Fibroblast of skin of scalp (primary cell): ENCODE measurements around the gene SCAMP2. TPM values are rescaled to one million over a fixed set of nuclear protein-coding genes. Genes with fewer than 3 reads are reported as not detected.
"Not testable (repeated sequence)": the region's sequence is repeated elsewhere in the genome, so short reads cannot be mapped to it uniquely, and the experiment has no call there.

Experiments used
- DNase-seq: peaks from one replicate; pipeline ENCODE4 v3.0.0-alpha.2; 2013
- polyA plus RNA-seq, 2 experiments: library from polyadenylated mRNA; unstranded; fragments of 120-200 nt; gene quantifications; one replicate each; pipeline ENCODE4 v1.2.1, GENCODE V29; 2013; ENCODE audit not compliant: insufficient read length in 2 of 2

The SCAMP2 gene, protein sequence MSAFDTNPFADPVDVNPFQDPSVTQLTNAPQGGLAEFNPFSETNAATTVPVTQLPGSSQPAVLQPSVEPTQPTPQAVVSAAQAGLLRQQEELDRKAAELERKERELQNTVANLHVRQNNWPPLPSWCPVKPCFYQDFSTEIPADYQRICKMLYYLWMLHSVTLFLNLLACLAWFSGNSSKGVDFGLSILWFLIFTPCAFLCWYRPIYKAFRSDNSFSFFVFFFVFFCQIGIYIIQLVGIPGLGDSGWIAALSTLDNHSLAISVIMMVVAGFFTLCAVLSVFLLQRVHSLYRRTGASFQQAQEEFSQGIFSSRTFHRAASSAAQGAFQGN
- 69.7 TPM for polyA plus RNA-seq (2013, experiment 1 of 2; ENCODE audit: insufficient read length)
- polyA plus RNA-seq (2013, experiment 2 of 2; ENCODE audit: insufficient read length): 66.3 TPM

DNA sequence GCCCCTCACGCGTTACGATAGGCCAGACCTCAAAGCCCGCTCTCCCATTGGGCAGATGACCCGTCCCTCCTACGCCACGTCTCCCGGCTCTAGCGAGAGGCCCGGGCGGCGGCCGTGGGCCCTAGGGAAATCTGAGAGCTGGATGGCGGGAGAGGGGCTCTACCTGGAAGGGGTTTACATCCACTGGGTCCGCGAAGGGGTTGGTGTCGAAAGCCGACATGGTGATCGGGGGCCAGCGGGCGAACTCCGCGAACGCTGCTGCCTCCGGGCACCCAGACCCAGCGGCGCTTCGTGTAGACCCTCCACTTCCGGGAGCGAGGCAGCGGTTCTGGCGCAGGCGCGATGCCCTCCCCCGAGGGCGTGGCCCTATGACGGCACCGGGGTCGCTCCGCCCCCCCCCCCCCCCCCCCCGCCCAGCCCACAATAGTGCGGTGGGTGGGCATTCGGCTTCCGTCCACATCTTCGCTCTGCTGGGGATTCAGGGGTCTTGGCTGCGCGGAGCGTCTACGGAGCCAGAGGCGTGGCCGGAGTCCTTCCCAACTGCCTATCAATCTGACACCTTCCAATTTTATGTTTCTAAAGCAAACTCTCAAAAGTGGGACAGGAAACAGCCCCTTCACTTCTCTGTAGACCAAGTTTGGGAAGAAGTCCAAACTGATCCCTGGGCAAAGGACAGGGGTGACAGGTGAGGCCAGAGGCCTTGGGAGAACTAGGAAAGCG is at the start of gene SCAMP2:
Gene SCAMP2, minus strand, starts transcription at position 330 of the 720 bp plus-strand sequence. Its CDS starts 110 bp downstream, at position 220.
- peak; percentile 95 for DNase-seq

DNA sequence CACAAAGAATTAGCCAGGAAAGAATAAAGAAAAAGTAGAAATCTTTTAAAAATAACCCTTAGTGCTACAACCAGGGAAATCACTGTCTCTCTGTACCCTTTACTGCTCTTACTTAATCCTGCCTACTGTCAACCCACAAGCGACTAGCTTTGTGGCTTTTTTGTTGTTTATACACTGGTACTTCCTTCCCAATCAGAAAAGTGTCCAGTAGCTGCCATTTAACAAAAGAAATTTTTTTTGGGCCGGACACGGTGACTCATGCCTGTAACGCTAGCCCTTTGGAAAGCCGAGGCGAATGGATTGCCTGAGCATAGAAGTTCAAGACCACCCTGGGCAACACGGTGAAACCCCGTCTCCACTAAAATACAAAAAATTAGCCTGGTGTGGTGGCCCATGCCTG is 47.3 kb upstream of the SCAMP2 start:
- no peak for DNase-seq

DNA sequence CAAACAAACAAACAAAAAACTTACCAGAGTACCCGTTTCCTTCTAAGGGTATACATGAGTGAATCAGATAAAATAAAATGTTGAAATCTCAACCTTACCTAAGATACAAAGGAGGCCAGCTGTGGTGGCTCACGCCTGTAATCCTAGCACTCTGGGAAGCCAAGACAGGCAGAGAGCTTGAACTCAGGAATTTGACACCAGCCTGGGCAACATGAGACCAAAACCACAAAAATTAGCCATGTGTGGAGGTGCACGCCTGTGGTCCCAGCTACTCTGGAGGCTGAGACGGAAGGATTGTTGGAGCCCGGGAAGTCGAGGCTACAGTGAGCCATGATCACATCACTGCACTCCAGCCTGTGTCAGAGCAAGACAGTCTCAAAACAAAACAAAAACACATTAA is 44.5 kb upstream of the SCAMP2 start:
- no peak for DNase-seq

DNA sequence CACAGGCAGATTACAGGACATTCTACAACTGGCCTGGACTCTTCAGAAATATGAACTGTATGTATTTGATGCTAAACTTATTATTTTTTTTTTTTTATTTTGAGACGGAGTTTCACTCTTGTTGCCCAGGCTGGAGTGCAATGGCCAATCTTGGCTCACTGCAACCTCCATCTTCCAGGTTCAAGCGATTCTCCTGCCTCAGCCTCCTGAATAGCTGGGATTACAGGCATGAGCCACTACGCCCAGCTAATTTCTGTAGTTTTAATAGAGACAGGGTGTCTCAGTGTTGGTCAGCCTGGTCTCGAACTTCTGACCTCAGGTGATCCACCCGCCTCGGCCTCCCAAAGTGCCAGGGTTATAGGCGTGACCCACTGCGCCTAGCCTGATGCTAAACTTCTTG is 40.6 kb upstream of the SCAMP2 start:
- not testable (repeated sequence) for DNase-seq

DNA sequence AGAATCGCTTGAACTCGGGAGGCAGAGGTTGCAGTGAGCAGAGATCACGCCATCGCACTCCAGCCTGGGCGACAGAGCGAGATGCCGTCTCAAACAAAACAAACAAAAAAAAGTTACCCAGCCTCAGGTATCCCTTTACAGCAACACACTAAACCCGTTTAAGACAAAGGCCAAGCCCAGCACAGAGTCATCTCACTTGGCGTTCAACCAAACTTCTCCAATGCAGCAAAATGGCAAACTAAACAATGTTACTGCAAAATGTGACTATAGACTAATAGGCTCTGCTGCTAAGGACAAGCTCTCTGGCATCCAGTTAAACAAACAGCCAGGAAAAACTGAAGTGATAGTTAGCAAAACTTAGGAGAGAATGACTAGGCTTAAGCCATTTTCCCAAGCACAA is 39.9 kb upstream of the SCAMP2 start:
- no peak for DNase-seq

DNA sequence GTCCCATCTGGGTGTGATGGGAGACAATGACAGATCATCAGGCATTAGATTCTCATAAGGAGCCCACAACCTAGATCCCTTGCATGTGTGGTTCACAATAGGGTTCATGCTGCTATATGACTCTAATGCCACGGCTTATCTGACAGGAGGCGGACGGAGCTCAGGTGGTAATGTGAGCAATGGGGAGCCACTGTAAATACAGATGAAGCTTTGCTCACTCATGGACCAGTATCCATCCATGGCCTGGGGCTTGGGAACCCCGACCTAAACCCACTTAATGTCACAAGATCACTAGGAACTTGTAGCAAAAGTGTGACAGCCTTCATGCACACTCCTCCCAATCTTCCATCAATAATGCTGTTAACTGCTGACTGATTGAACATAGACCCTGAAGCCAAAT is 35.5 kb upstream of the SCAMP2 start:
- DNase-seq: no peak

DNA sequence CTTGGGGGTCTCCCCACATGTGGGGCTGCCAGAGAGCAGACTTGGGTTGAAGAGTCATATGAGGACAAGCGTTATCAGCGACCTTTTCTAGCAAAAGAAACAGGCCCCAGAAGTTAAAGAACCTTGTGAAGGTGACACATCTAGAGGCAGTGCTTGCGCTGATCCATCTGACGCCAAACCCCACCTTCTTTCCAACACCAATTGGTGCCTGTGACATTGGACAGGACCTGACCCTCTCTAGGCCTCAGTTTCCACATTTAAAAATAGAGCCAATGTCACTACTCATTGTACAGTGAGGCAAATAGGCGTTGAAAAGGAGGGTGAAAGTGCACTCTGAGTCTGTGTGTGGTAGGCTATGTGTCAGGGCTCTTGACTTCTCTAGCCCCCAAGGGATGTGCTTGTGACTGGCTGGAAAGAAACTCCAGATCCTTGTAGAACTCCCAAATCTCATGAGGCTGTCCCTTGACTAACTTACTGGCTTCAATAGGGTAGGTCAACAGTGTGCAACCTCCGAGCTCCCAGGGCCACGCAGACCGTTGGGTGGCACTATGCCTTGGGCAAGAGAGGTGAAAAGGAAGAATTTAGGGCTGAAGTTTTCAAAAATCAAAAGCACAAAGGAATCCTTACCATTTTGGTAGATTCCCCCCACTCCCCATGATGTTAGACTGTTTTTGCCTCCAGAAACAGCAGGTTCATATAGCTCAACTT is 34.2 kb upstream of the SCAMP2 start:
- no peak for DNase-seq

DNA sequence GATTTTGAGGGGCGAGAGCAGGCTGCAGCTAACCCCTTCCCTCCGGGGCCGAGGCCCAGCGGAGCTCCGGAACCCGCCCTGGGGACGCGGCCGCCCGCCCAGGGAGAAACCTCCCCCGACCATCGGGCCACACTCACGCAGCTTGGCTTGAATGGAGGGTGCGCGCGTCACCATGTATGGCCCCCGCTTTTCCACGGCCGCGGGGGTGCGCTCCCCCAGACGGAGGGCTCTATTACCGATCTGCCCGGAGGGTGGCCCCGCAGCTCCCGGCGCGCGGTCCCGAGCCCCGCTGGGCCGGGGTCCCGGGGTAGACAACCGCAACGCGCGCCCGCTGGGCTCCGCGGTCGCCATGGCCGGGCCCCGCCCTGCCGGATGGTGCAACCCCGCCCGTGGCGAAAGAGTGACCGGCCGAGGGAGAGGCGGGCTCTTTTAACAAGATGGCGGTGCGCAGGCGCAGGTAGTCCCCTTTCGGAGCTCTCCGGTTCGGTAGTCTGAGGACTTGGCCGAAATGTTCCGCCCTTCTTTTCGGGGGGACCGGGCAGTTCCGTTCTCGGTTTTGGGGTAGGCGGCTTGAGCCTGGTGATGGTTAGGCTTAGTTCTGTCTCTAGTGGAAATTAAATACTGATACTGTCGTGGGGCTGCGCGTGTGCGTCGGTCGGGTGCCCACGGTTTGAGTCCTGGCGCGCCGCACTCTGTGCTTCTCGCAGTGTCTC is 33.4 kb upstream of the SCAMP2 start, which contains the start of gene FAM219B:
Gene FAM219B, minus strand, starts transcription at position 402 of the 713 bp plus-strand sequence. Its CDS starts 51 bp downstream, at position 351.
- DNase-seq: peak; percentile 88

DNA sequence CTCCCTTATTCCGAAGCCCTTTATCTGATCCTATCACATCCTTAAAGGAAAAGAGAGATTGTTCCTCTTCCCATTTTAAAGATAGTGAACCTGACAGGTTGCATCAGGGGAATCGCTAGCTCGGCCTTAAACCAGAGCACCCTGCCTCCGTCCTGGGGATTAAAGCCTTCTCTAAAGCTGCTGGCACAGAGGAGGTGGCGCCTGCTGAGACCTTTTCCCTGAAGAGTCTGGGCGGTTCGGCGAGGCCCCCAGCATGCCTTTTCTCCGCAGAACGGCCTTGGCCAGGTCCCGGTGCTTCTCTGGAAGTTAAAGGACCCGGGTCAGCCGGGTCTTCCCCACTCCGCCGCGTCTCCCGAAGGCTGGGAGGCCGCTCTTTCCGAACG is 32.9 kb upstream of the SCAMP2 start:
- DNase-seq: no peak

DNA sequence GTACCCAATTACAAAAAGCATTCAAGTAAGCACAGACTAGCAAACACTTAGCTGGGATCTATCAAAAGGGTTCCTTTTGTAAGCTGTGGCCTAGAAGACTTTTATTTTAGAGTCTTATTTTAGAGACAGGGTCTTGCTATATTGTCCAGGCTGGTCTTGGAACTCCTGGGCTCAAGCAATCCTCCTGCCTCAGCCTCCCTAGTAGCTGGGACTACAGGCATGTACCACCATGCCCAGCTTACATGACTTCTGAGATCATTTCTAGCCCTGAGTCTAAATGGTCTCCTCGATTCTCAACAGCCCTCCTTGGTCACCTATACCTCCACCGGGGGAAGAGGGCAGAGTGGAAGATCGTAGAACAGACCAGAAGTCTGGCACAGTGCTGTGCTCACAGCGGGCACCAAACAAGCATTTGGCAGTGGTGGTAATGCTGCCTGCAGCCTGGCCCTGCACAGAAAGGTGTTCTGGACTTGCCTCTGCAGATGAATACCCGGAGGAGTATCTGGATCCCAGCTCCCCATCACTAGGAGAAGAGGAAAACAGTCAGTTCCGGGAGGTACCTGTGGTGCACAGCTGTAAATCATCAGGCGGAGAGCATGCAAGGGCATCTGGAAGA is 31.1 kb upstream of the SCAMP2 start:
- DNase-seq: no peak

DNA sequence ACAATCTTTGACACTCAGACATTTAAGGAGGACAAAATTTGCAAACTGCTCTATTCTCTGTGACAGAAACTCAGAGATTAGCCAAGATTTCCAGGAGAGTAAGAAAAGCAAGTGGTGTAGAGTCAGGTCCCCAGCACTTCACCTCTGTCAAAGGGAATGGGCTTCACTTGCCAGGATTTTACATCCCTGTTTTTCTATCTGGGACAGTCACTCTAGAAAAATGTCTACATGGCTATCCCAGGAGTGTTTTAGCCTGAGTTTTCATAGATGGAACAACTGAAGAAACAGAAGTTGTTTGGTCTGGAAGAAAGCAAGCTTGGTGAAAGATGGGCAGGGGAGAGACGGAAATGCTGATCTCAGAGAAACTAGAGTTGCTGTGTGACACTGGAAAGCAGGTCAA is 30.5 kb upstream of the SCAMP2 start:
- peak; percentile 21 for DNase-seq

DNA sequence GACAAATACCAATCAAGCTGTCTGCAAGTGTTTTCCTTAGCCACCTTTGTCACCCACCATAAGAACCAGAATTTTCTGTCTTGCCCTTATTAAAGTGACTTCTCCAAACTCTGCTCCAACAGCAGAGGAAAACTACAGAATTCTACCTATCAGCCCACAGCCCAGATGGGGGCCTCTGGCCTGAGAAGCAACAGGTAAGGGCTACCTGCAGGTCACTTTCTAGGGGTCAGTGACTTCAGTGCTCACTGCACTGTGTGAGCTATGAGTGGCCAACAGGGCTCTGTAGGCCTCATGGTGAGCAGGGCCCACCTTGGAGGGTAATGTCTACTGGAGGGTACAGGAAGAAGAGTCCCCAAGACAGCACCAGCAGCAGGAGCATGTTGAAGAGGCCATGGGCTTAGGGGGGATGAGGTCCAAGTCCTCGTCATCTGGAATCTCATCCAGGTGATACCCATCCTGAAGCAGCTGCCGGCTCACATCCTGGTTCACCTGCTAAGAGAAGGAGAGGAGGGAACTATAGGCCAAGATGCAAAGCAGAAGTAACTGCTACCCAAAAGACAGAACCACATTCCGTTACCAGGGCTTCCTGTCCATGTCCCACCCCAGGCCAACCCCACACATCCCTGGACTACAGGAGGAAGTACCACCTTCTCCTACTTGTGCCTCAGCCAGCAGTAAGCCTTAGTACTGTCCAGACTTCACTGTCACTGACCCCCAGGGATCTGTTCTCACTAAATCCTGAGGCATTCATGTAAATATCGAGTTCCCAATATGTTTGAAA is 29.3 kb upstream of the SCAMP2 start:
- no peak for DNase-seq

DNA sequence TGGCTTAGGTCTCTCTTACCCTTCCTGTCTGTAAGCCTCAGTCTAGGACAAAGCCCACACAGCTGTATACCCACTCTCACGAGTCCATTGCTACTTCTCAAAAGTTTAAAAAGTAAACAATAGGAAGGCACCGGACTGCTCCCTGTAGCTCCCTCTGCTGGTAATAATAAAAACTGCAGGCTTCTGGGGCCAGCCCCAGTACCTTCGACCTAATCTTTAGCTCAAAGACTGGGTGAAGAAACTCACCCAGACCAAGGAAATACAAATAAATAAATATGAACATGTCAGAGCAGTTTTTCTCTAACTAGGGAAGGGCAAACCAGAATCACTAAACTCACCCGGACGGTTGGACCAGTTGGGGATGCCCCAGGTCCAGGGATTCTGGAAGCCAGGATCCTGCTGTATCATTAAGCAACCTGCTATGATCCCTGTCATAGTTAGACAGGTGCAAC is 28.5 kb upstream of the SCAMP2 start:
- DNase-seq: peak; percentile 51

DNA sequence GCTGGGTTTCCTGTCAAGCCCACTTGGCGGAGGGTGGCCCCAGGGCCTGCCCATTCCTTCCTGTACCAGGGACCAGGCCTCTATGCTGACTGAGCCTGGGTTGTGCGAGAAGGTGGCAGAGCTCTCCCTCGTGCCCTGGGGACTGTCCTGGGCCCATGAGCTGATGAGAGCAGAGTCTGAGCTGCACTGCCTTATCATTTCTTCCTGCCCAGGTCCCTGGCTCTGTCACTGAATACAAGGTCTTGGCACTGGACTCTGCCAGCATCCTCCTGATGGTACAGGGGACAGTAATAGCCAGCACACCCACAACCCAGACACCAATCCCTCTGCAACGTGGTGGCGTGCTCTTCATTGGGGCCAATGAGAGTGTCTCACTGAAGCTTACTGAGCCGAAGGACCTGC is 24.1 kb upstream of the SCAMP2 start:
- no peak for DNase-seq

DNA sequence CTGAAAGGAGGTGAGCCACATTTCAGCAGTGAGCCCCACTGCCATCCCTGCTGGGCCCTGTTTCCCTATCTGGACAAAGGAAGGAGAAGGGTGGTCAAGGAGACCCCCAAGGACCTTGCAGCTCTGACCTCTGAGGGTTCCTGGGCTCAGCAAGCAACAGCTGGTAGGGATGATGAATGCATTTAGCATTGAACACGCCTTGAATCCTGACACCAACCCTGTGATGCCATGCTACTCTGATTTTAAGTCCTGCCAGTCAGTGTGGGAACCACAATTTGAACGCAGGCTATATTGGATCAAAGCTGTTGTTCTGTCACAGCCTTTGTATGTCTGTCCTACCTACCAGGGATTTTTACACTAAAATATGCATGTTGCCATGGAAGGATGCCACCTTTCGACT is 23.2 kb upstream of the SCAMP2 start:
- no peak for DNase-seq

DNA sequence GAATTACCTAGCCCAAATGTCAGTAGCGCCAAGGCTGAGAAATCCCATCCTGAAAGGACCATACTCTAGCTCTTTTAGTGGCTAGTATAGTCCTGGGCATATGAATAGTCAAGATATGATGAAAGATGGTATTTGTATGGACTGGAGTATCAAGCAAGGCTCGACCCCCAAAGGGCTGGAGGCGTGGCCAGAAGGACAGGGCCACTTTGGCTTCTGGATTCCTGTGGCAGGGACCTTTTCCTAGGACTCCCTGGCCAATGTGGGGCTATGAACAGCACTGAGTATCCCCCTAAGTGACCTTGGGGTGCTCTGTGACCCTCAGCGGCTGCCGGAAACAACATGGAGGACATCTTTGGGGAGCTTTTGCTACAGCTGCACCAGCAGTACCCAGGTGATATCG is 22.7 kb upstream of the SCAMP2 start:
- no peak for DNase-seq

DNA sequence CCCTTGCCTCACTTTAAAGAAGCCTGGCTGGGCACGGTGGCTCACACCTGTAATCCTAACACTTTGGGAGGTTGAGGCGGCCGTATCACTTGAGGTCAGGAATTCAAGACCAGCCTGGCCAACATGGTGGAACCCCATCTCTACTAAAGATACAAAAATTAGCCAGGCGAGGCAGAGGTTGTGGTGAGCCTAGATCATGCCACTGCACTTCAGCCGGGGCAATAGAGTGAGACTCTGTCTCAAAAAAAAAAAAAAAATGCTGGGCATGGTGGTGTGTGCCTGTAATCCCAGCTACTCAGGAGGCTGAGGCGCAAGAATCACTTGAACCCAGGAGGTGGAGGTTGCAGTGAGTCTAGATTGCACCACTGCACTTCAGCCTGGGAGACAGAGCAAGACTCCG is 21.2 kb upstream of the SCAMP2 start:
- DNase-seq: not testable (repeated sequence)

DNA sequence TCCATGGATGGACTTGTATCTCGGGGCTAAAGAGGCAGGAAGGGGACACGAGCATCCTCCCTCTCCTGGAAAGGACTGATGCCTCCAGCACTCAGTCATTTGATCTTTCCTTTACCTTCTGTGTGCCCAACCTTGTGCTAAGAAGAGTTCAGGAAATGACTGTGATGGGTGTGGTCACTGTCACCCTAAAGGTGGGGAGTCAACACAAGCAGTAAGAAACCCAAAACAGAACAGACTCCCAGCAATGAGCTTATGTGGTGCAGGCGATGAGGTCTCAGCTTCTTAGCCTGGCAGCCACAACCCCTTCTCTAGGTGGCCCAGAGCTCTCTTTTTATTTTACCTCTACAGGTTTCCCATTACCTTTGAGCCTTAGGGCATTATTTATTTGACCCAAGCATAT is 20.5 kb upstream of the SCAMP2 start:
- DNase-seq: no peak

DNA sequence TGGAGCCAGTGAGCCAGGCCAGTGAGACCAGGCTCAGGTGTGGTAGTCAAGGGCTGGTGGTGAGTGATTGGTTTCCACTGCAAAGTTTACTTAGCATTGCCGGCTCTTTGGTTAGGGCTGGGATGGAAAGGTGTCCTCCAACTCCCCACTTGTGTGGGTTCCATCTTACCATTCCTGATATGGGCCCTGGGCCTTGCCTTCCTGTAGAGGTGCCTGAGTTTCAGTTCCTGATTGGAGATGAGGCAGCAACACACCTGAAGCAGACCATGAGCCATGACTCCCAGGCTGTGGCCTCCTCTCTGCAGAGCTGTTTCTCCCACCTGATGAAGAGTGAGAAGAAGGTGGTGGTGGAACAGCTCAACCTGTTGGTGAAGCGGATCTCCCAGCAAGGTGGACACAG is 19.8 kb upstream of the SCAMP2 start:
- no peak for DNase-seq

DNA sequence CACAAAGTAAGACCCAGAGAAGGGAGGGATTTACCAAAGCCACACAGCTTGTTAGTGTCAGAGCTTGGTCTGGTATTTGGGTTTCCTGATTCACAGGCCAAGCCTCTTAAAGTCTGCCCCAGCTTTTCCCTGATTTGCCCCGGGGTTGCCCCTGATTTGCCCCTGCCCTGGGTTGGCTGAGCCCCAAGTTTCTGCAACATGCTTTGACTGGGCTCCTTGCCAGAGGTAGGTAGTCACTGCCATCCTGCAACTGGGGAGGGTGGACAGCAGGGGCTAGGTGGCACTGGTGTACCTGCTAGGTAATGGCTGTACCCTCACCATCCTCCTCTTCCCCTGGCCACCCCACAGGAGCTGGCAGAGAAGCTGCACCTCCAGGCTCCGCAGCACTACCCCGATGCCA is 19.1 kb upstream of the SCAMP2 start:
- DNase-seq: no peak

DNA sequence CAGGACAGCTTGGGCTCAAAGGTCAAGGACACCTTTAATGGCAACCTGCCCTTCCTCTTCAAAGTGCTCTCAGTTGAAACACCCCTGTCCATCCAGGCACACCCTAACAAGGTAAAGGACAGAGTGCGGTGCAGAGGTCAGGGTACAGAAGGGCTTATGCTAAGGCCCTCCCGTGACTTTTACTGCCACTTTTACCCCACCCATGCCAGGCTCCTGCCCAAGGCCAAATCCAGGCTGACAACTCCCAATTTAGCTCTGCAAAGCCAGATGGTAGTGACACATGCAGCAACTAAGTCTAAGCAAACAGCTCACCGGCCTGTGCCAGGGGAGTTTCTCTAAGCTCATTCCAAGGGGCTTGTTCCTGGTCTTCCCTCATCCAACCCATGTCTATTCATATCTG is 18.3 kb upstream of the SCAMP2 start:
- no peak for DNase-seq

DNA sequence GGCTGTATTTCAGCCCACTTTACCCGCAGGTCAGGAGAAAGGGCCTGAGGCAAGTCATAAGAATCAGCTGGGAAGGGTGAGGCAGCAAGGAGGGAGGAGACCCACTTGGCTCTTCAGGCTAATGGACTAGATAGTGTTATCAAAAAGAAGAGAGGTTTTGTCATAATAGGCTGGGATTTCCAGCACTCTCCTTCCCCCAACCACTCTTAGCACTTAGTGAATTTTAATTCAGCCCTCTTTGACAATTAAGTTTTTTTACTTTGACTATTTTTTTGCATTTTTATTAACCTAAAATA is 17.4 kb upstream of the SCAMP2 start:
- DNase-seq: no peak
